Sigmoid colon (tissue), 4 donors: ENCODE results near the gene TNRC18.

ENCODE experiments used
- POLR2A ChIP-seq, 2 donors: fragments of 450-650 bp; IDR thresholded peaks; one replicate each; pipeline ENCODE4 v1.6.1; 2016; ENCODE audit warnings: antibody characterized with exemption in 2 of 2, mild to moderate bottlenecking in 2 of 2, moderate library complexity in 2 of 2
- POLR2AphosphoS5 ChIP-seq, 4 donors: sonication (generic); formaldehyde crosslinking; IDR thresholded peaks; one replicate each; pipeline ENCODE4 v1.6.1; 2017; ENCODE audit warnings: antibody characterized with exemption in 4 of 4

DNA sequence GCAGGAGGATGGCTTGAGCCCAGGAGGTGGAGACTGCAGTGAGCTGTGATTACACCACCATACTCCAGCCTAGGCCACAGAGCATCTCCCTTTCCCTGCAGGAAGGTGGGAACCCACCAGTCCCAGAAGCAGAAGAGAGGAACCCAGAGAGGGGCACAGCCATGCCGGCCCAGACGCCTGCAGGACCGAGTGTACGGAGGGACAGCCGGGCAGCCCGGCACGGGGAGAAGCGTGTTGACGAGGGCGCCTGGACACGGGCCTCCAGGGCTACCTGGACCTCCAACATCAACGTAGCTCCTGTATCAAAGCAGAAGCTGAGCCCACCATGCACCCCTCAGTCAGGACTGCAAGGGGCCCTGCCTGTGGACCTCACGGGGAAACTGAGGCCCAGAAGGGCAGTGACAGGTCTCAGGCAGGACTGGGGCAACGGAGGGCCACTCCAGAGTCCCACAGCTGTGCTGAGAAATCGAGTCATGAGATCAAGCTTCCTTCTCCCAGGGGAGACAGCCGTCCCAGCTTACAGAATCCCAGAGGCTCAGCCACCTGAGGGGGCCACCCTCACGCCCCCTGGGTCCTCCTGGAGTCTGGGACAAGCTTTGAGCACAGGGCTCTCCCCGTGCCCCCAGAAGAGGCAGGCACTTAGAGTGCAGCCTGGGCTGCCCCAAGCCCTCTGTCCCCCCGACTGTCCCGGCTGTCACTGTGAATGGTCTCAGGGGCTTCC lies 43.1 kb downstream of the TNRC18 start:
- TF ChIP-seq POLR2A (IDR thresholded peaks at IDR 0.05) (no peak), POLR2AphosphoS5 (IDR thresholded peaks at IDR 0.05) (no peak)
